DOHH2 (cell line): ENCODE measurements around the gene CCDC61.

Experiments used
- H3F3A ChIP-seq: fragments of 200-600 bp; sonication (generic), shearing (Covaris generic); 2 replicates; pipeline ENCODE4 v1.6.0; 2016; ENCODE audit warnings: antibody characterized with exemption, mild to moderate bottlenecking; ENCODE audit not compliant: control insufficient read depth, insufficient read depth
- H3K27ac ChIP-seq: fragments of 200-600 bp; sonication (generic); 2 replicates; pipeline ENCODE4 v1.5.1; 2014; ENCODE audit warnings: low read depth, mild to moderate bottlenecking, low read length, moderate library complexity
- H3K27me3 ChIP-seq: fragments of 200-600 bp; sonication (generic); 2 replicates; pipeline ENCODE4 v1.6.1; 2014; ENCODE audit warnings: mild to moderate bottlenecking, low read length, mixed read lengths; ENCODE audit not compliant: control insufficient read depth
- H3K36me3 ChIP-seq: fragments of 200-600 bp; sonication (generic); 2 replicates; pipeline ENCODE4 v1.6.1; 2014; ENCODE audit warnings: mild to moderate bottlenecking, low read length, moderate library complexity, mixed read lengths; ENCODE audit not compliant: control insufficient read depth
- H3K4me1 ChIP-seq: fragments of 200-600 bp; sonication (generic); 2 replicates; pipeline ENCODE4 v1.6.1; 2014; ENCODE audit warnings: mild to moderate bottlenecking, low read length, mixed read lengths; ENCODE audit not compliant: control insufficient read depth
- H3K4me2 ChIP-seq: fragments of 200-600 bp; sonication (generic); 2 replicates; pipeline ENCODE4 v1.6.0; 2014; ENCODE audit warnings: mild to moderate bottlenecking, low read length, moderate library complexity
- H3K4me3 ChIP-seq: fragments of 200-600 bp; sonication (generic); 2 replicates; pipeline ENCODE4 v1.5.1; 2014; ENCODE audit warnings: mild to moderate bottlenecking, low read length, mixed read lengths
- H3K79me2 ChIP-seq: fragments of 200-600 bp; sonication (generic); 2 replicates; pipeline ENCODE4 v1.6.1; 2014; ENCODE audit warnings: mild to moderate bottlenecking, low read length, mixed read lengths; ENCODE audit not compliant: control insufficient read depth
- H3K9me2 ChIP-seq: fragments of 200-600 bp; sonication (generic); replicated peaks from 2 replicates; pipeline ENCODE4 v1.6.1; 2014; ENCODE audit warnings: mild to moderate bottlenecking, low read length, mixed read lengths; ENCODE audit not compliant: control insufficient read depth
- H3K9me3 ChIP-seq: fragments of 200-600 bp; sonication (generic); 2 replicates; pipeline ENCODE4 v1.6.1; 2014; ENCODE audit warnings: antibody characterized with exemption, low read length, mixed read lengths; ENCODE audit not compliant: control insufficient read depth, insufficient read depth
- H4K20me1 ChIP-seq: fragments of 200-600 bp; sonication (generic); 2 replicates; pipeline ENCODE4 v1.6.0; 2014; ENCODE audit warnings: low read depth, mild to moderate bottlenecking, antibody characterized with exemption, low read length, moderate library complexity; ENCODE audit not compliant: control insufficient read depth, insufficient read depth
- EZH2phosphoT487 ChIP-seq: fragments of 200-600 bp; sonication (generic); IDR thresholded peaks from 2 replicates; pipeline ENCODE4 v1.6.1; 2017; ENCODE audit warnings: borderline replicate concordance, mild to moderate bottlenecking, antibody characterized with exemption, low read length, moderate library complexity, mixed read lengths
- TF ChIP-seq, protein P1 (sequence below): fragments of 200-600 bp; sonication (generic); IDR thresholded peaks from one replicate; pipeline ENCODE4 v1.5.1; 2014; ENCODE audit warnings: antibody characterized with exemption, mild to moderate bottlenecking, low read depth, low read length; ENCODE audit not compliant: poor library complexity, severe bottlenecking

Gene CCDC61

DNA sequence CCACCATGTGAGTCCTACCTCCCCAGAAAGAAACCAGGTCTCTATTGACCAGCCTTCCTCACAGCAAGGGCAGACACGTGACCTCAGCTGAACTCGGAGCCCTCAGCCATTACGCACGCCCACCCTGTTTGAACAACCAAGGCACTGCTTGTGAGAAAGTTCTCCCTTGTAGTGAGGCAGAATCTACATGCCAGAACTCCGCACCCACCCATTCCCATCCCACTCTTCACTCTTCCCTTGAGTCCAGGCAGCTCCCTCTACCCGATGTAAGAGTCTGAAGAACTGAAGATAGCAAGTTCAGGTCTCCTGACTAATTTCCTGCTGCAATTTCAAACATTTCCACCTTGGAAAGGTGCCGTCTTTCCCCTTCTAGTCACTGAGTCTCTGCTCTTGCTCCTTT, 28.0 kb upstream of the CCDC61 start:
- peaks cover 15% of the 10 kb centered on the region for H3K4me1 ChIP-seq
- no peaks in the 10 kb centered on the region for H3K79me2 ChIP-seq
- H3K9me3 ChIP-seq, result no peaks in the 10 kb centered on the region
- H3K4me3 ChIP-seq, result no peak overlapping the region
- H4K20me1 ChIP-seq, result no peaks in the 10 kb centered on the region
- H3K9me2 ChIP-seq, result no peaks in the 10 kb centered on the region
- H3K27ac ChIP-seq, result no peak overlapping the region
- TF ChIP-seq EZH2phosphoT487, result no peak
- TF ChIP-seq, protein P1, sequence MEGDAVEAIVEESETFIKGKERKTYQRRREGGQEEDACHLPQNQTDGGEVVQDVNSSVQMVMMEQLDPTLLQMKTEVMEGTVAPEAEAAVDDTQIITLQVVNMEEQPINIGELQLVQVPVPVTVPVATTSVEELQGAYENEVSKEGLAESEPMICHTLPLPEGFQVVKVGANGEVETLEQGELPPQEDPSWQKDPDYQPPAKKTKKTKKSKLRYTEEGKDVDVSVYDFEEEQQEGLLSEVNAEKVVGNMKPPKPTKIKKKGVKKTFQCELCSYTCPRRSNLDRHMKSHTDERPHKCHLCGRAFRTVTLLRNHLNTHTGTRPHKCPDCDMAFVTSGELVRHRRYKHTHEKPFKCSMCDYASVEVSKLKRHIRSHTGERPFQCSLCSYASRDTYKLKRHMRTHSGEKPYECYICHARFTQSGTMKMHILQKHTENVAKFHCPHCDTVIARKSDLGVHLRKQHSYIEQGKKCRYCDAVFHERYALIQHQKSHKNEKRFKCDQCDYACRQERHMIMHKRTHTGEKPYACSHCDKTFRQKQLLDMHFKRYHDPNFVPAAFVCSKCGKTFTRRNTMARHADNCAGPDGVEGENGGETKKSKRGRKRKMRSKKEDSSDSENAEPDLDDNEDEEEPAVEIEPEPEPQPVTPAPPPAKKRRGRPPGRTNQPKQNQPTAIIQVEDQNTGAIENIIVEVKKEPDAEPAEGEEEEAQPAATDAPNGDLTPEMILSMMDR, result no peak
- peaks cover 27% of the 10 kb centered on the region for H3K27me3 ChIP-seq
- H3K4me2 ChIP-seq, result no peak overlapping the region
- H3K36me3 ChIP-seq, result no peaks in the 10 kb centered on the region
- H3F3A ChIP-seq, result no peaks in the 10 kb centered on the region

DNA sequence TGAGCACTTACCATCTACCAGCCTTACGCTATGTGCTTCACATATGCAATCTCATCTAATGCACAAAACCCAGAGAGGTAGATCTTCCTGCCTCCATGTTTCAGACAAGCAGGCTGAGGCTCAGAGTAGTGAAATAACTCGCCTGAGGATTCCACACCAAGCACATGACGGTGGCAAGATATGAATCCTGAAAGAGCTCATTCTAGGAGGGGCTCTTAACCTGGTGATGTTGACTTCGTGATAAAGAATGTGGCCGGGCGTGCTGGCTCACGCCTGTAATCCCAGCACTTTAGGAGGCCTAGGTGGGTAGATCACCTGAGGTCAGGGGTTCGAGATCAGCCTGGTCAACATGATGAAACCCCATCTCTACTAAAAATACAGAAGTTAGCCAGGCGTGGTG, 26.6 kb upstream of the CCDC61 start:
- Histone ChIP-seq H3K4me2 (no peak overlapping the region), H3K79me2 (no peaks in the 10 kb centered on the region), H3K27ac (no peak overlapping the region), H3K9me3 (no peaks in the 10 kb centered on the region), H3K27me3 (peaks cover 31% of the 10 kb centered on the region), H3F3A (no peaks in the 10 kb centered on the region), H3K4me1 (peaks cover 19% of the 10 kb centered on the region), H4K20me1 (no peaks in the 10 kb centered on the region), H3K4me3 (no peak overlapping the region), H3K9me2 (no peaks in the 10 kb centered on the region), H3K36me3 (no peaks in the 10 kb centered on the region)
- no peak for TF ChIP-seq EZH2phosphoT487
- TF ChIP-seq, protein P1, result no peak

DNA sequence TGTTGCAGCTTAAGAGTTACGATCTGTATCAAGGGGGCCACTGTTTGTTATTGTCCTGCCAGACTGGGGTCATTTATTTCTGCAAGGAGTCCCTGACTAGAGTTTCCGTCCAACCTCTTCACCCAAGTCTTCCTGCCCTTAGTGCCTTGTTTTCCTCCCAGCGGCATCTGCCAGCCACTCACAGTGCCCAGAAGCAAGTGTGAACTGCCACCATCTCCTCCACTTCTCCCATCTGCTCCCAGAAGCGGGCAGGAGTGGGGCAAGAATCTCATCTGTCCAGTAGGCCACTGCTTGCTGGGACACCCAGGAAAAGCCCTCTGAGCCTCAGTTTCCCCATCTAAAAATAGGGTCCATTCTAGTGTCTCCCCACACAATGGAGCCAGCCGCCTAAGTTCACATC, 25.6 kb upstream of the CCDC61 start:
- H4K20me1 ChIP-seq, result no peaks in the 10 kb centered on the region
- H3K4me2 ChIP-seq, result no peak overlapping the region
- H3K9me2 ChIP-seq, result no peaks in the 10 kb centered on the region
- H3K79me2 ChIP-seq, result no peaks in the 10 kb centered on the region
- no peak for TF ChIP-seq EZH2phosphoT487
- TF ChIP-seq, protein P1, result no peak
- H3K36me3 ChIP-seq, result no peaks in the 10 kb centered on the region
- no peaks in the 10 kb centered on the region for H3K9me3 ChIP-seq
- H3K27me3 ChIP-seq, result peaks cover 31% of the 10 kb centered on the region
- H3K27ac ChIP-seq, result no peak overlapping the region
- H3K4me3 ChIP-seq, result no peak overlapping the region
- peaks cover 19% of the 10 kb centered on the region for H3K4me1 ChIP-seq
- H3F3A ChIP-seq, result no peaks in the 10 kb centered on the region; the same call in 1 of the 2 replicates
